MCF 10A (cell line): ENCODE results near the gene PTGR2. TPM values are rescaled to one million over a fixed set of nuclear protein-coding genes. Genes with fewer than 3 reads are reported as not detected.
A peak's percentile ranks its signal among the peaks of the same experiment; 100 is the strongest.
"Not testable (repeated sequence)": the region's sequence is repeated elsewhere in the genome, so short reads cannot be mapped to it uniquely, and the experiment has no call there.

Experiments used
- BruUV-seq: library from RNA; stranded (reverse); fragments of 400-500 nt; replicated peaks from 2 replicates; lab custom pipeline; 2021; lab: Mats Ljungman, UMichigan
- CTCF ChIA-PET: fragments of 300-600 bp; sonication (Branson Sonifier 250); formaldehyde crosslinking; extraction: SDS; loops from one replicate; lab custom pipeline; 2021; ENCODE audit warnings: antibody characterized with exemption, inconsistent platforms; lab: Yijun Ruan, JAX
- POLR2A ChIA-PET: fragments of 300-600, 350-650 bp; sonication (Branson Sonifier 250); formaldehyde crosslinking; extraction: SDS; loops from one replicate; lab custom pipeline; 2020; ENCODE audit warnings: antibody characterized with exemption, inconsistent platforms; lab: Yijun Ruan, JAX
- DNase-seq: peaks from one replicate; pipeline ENCODE4 v3.0.0-alpha.2; 2018; ENCODE audit not compliant: unreplicated experiment
- H3K27ac Mint-ChIP-seq: one replicate; pipeline ENCODE4 v1.8.0; 2022; ENCODE audit warnings: mild to moderate bottlenecking, low read depth, mixed read lengths; ENCODE audit not compliant: unreplicated experiment
- H3K27me3 Mint-ChIP-seq: one replicate; pipeline ENCODE4 v1.8.0; 2022; ENCODE audit warnings: mixed read lengths; ENCODE audit not compliant: insufficient read depth, unreplicated experiment
- H3K36me3 Mint-ChIP-seq: one replicate; pipeline ENCODE4 v1.8.0; 2022; ENCODE audit warnings: mild to moderate bottlenecking, moderate library complexity, mixed read lengths; ENCODE audit not compliant: insufficient read depth, unreplicated experiment
- H3K4me1 Mint-ChIP-seq: one replicate; pipeline ENCODE4 v1.8.0; 2022; ENCODE audit warnings: mixed read lengths; ENCODE audit not compliant: insufficient read depth, unreplicated experiment
- H3K4me3 Mint-ChIP-seq: one replicate; pipeline ENCODE4 v1.8.0; 2022; ENCODE audit warnings: mild to moderate bottlenecking, moderate library complexity, mixed read lengths; ENCODE audit not compliant: unreplicated experiment
- H3K9me3 Mint-ChIP-seq: one replicate; pipeline ENCODE4 v1.8.0; 2022; ENCODE audit warnings: mixed read lengths; ENCODE audit not compliant: unreplicated experiment
- intact Hi-C: fragments of 100-400 bp; cut with micrococcal nuclease; formaldehyde crosslinking; loops from 2 replicates; pipeline ENCODE4 v1.14.1; 2022
- total RNA-seq: library from RNA; stranded (reverse); gene quantifications from 2 replicates; pipeline ENCODE4 v1.2.3, GENCODE V29; 2022
- TF ChIP-seq, protein P1 (sequence below): fragments of 200-600 bp; IDR thresholded peaks from one replicate; pipeline ENCODE4 v1.8.0; 2022; ENCODE audit warnings: antibody characterized with exemption, mild to moderate bottlenecking; ENCODE audit not compliant: unreplicated experiment

PTGR2 gene
- total RNA-seq, 1 experiment from 2014 or later: 9.2 TPM

GRCh38 chr14:73889376-73889775 lies 37.7 kb downstream of the PTGR2 start:
- Mint-ChIP-seq H3K27ac (peak overlapping the region; percentile 93), H3K27me3 (no peaks in the 10 kb centered on the region), H3K9me3 (no peaks in the 10 kb centered on the region), H3K36me3 (peaks cover 48% of the 10 kb centered on the region), H3K4me3 (no peak overlapping the region), H3K4me1 (peaks cover 35% of the 10 kb centered on the region)
- TF ChIP-seq, protein P1, sequence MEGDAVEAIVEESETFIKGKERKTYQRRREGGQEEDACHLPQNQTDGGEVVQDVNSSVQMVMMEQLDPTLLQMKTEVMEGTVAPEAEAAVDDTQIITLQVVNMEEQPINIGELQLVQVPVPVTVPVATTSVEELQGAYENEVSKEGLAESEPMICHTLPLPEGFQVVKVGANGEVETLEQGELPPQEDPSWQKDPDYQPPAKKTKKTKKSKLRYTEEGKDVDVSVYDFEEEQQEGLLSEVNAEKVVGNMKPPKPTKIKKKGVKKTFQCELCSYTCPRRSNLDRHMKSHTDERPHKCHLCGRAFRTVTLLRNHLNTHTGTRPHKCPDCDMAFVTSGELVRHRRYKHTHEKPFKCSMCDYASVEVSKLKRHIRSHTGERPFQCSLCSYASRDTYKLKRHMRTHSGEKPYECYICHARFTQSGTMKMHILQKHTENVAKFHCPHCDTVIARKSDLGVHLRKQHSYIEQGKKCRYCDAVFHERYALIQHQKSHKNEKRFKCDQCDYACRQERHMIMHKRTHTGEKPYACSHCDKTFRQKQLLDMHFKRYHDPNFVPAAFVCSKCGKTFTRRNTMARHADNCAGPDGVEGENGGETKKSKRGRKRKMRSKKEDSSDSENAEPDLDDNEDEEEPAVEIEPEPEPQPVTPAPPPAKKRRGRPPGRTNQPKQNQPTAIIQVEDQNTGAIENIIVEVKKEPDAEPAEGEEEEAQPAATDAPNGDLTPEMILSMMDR: no peak
- intact Hi-C loops: loop anchor here (5.0 kb wide), 2 partner anchors 147 to 167 kb away; no protein-coding TSS in a partner anchor
- CTCF ChIA-PET: interaction anchor here (0.9 to 1.0 kb wide), 2 partner anchors 12 to 18 kb away, joined by 3 to 5 read pairs; no protein-coding TSS in a partner anchor
- POLR2A ChIA-PET: interaction anchor here (0.9 to 6.0 kb wide), 4 partner anchors 37 to 135 kb away, joined by 3 to 95 read pairs (median 38); partner anchors contain the start of gene PTGR2
- no TSS peak for BruUV-seq
- no peak for DNase-seq

DNA sequence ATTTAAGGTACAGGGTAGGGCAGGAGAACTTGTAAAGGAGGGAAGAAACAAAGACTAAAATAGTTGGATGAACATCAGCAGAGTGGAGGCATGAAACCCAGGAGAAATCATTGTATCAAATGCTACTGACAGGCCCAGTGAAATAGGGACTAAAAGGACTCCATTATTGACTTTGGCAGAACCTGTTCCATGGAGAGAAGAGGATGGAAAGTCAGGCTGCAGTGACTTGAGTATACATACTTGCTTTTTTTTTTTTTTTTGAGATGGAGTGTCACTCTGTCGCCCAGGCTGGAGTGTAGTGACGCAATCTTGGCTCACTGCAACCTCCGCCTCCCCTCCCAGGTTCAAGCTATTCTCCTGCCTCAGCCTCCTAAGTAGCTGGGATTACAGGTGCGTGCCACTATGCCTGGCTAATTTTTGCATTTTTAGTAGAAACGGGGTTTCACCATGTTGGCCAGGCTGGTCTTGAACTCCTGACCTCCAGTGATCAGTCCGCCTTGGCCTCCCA lies 42.6 kb downstream of the PTGR2 start:
- H3K9me3 Mint-ChIP-seq, H3K4me3 Mint-ChIP-seq, intact Hi-C loops, DNase-seq, H3K27ac Mint-ChIP-seq, H3K27me3 Mint-ChIP-seq, BruUV-seq, CTCF ChIA-PET: not testable (repeated sequence)
- H3K36me3 Mint-ChIP-seq: peaks cover 85% of the 10 kb centered on the region
- POLR2A ChIA-PET: interaction anchor here (2.5 kb wide), 1 partner anchor 8 kb away, joined by 13 read pairs; the partner anchor contains the start of gene ZNF410
- peaks cover 13% of the 10 kb centered on the region for H3K4me1 Mint-ChIP-seq

- H3K4me3 Mint-ChIP-seq: no peak overlapping the region
- BruUV-seq: no TSS peak
- peaks cover 9% of the 10 kb centered on the region for H3K4me1 Mint-ChIP-seq
- peak overlapping the region; percentile 32 for H3K27ac Mint-ChIP-seq
- TF ChIP-seq, protein P1: no peak
- H3K27me3 Mint-ChIP-seq: no peaks in the 10 kb centered on the region
- DNase-seq: no peak
- peaks cover 90% of the 10 kb centered on the region for H3K36me3 Mint-ChIP-seq
- ChIA-PET CTCF (interaction anchor here (0.7 kb wide), 1 partner anchor 167 kb away, joined by 3 read pairs; no protein-coding TSS in a partner anchor), POLR2A (interaction anchor here (0.6 to 2.5 kb wide), 6 partner anchors 9 to 814 kb away, joined by 3 to 13 read pairs (median 3); partner anchors contain the start of genes PTGR2 and ZNF410)
- intact Hi-C loops: no loop called here
- H3K9me3 Mint-ChIP-seq: no peaks in the 10 kb centered on the region
These were observed 44.3 kb downstream of the PTGR2 start for GRCh38 chr14:73895939-73896338.

DNA sequence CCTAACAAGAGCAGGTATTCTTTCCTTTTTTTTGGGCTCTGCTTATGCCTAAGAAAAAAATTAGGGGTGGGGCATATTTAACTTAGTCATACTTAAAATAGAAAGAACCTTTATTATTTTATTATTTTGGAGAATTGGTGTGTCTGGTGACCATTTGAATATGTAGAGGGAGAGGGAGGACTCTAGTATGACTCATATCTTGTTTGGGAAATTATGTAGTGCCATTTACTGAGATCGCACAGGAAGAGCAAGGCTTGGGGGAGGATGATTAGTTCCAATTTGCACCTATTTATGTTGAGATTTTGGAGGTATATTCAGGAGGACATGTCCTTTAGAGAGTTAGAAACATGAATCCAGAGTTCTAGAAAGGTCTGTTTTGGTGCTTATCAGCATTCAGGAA lies 44.9 kb downstream of the PTGR2 start:
- Mint-ChIP-seq H3K4me1 (peaks cover 6% of the 10 kb centered on the region), H3K9me3 (no peaks in the 10 kb centered on the region), H3K27me3 (no peaks in the 10 kb centered on the region), H3K27ac (peak overlapping the region; percentile 32), H3K36me3 (peaks cover 90% of the 10 kb centered on the region), H3K4me3 (no peak overlapping the region)
- intact Hi-C loops: no loop called here
- TF ChIP-seq, protein P1: no peak
- ChIA-PET POLR2A (interaction anchor here (1.3 to 2.5 kb wide), 2 partner anchors 10 to 141 kb away, joined by 3 to 13 read pairs; partner anchors contain the start of gene ZNF410), CTCF (no interaction called here)
- peak; percentile 34 for DNase-seq
- BruUV-seq: no TSS peak
